K562 (cell line): ENCODE measurements around the gene NT5DC4. TPM values are rescaled to one million over a fixed set of nuclear protein-coding genes. Genes with fewer than 3 reads are reported as not detected.

Experiments
- AFF4 ChIP-seq: sonication (generic); formaldehyde crosslinking; IDR thresholded peaks from 2 replicates; pipeline ENCODE4 v1.8.0; 2023; ENCODE audit warnings: mild to moderate bottlenecking, missing genetic modification reagents
- E4F1 ChIP-seq: fragments of 250-450 bp; sonication (Bioruptor Pico); IDR thresholded peaks from 2 replicates; pipeline ENCODE4 v1.5.0; 2021; ENCODE audit warnings: mild to moderate bottlenecking, borderline replicate concordance
- EGR1 ChIP-seq: fragments of 450-650 bp; conservative IDR thresholded peaks from 2 replicates; pipeline ENCODE4 v1.6.1; 2017; ENCODE audit warnings: mild to moderate bottlenecking
- FOXA3 ChIP-seq, 2 experiments: fragments of 450-650 bp in 1 of 2; sonication (generic) in 1 of 2; formaldehyde crosslinking; IDR thresholded peaks in 1 of 2; conservative IDR thresholded peaks in 1 of 2; 2 replicates each; pipeline versions ENCODE4 v1.4.0 to v1.8.0; 2020 to 2022; ENCODE audit warnings: mild to moderate bottlenecking in 2 of 2, missing genetic modification reagents in 1 of 2
- GABPB2 ChIP-seq: fragments of 250-450 bp; sonication (Bioruptor Pico); conservative IDR thresholded peaks from 2 replicates; pipeline ENCODE4 v1.5.1; 2021; ENCODE audit warnings: mild to moderate bottlenecking
- GATA2 ChIP-seq: sonication (generic); formaldehyde crosslinking; IDR thresholded peaks from 2 replicates; pipeline ENCODE4 v1.4.0; 2020; ENCODE audit warnings: mild to moderate bottlenecking, missing genetic modification reagents
- KDM5B ChIP-seq: fragments of 200-600 bp; sonication (generic); IDR thresholded peaks from 2 replicates; pipeline ENCODE4 v1.6.1; 2012; ENCODE audit warnings: low read depth, mild to moderate bottlenecking, moderate library complexity, low read length, control low read depth, inconsistent platforms; ENCODE audit not compliant: insufficient replicate concordance
- MEIS2 ChIP-seq: fragments of 450-650 bp; IDR thresholded peaks from 2 replicates; pipeline ENCODE4 v1.6.1; 2014; ENCODE audit warnings: mild to moderate bottlenecking; ENCODE audit not compliant: partially characterized antibody
- MNT ChIP-seq, 2 experiments: fragments of 450-650 bp; conservative IDR thresholded peaks; 2 replicates each; pipeline ENCODE4 v1.6.1; 2017; ENCODE audit warnings: mild to moderate bottlenecking in 2 of 2, moderate library complexity in 2 of 2
- NCOR1 ChIP-seq: fragments of 450-650 bp; IDR thresholded peaks from 2 replicates; pipeline ENCODE4 v1.6.1; 2016; ENCODE audit warnings: mild to moderate bottlenecking, moderate library complexity
- POLR2AphosphoS2 ChIP-seq: IDR thresholded peaks from 2 replicates; pipeline ENCODE4 v1.6.1; 2012; ENCODE audit warnings: low read length, improper control_type of control experiment
- SMAD2 ChIP-seq: fragments of 150-350 bp; IDR thresholded peaks from 2 replicates; pipeline ENCODE4 v1.6.1; 2014; ENCODE audit warnings: low read depth, mild to moderate bottlenecking, low read length
- SMARCC2 ChIP-seq: fragments of 450-650 bp; IDR thresholded peaks from 2 replicates; pipeline ENCODE4 v1.6.1; 2017; ENCODE audit warnings: antibody characterized with exemption, moderate library complexity, mild to moderate bottlenecking, low read depth
- TEAD1 ChIP-seq, 2 experiments: fragments of 450-650 bp in 1 of 2; sonication (generic) in 1 of 2; formaldehyde crosslinking; IDR thresholded peaks; 2 replicates each; pipeline versions ENCODE4 v1.4.0 to v1.8.0; 2020 to 2022; ENCODE audit warnings: mild to moderate bottlenecking in 2 of 2, missing genetic modification reagents in 1 of 2
- YBX1 ChIP-seq: fragments of 450-650 bp; IDR thresholded peaks from 2 replicates; pipeline ENCODE4 v1.7.1; 2016; ENCODE audit warnings: mild to moderate bottlenecking
- ZNF445 ChIP-seq: fragments of 250-450 bp; sonication (Bioruptor Pico); IDR thresholded peaks from 2 replicates; pipeline ENCODE4 v1.4.0; 2020; ENCODE audit warnings: low read depth, mild to moderate bottlenecking, moderate library complexity
- polyA plus RNA-seq, 8 experiments: library from polyadenylated mRNA; depleted of rRNA in 4 of 8; stranded (reverse) in 5 of 8; unstranded in 3 of 8; fragments of >200 nt; fragmentation: Nextera tagmentation in 2 of 8; fragmentation: Illumina TruSeq in 1 of 8; extraction: Ambion mirVana in 2 of 8; extraction: Trizol in 1 of 8; gene quantifications; 2 replicates each; pipeline versions ENCODE4 v1.2.1 to v1.2.3, GENCODE V29; 2011 to 2014; ENCODE audit warnings: inconsistent platforms in 1 of 8, missing spikeins in 1 of 8
- total RNA-seq, 7 experiments: library from RNA; depleted of rRNA in 6 of 7; stranded (reverse); fragments of >200 nt in 6 of 7; fragmentation: Illumina TruSeq in 2 of 7; extraction: Trizol in 2 of 7; gene quantifications; 2 replicates each; pipeline versions ENCODE4 v1.2.1 to v1.2.3, GENCODE V29; 2011 to 2021; ENCODE audit warnings: low replicate concordance in 1 of 7
- TF ChIP-seq, protein P1 (sequence below): fragments of 450-650 bp; IDR thresholded peaks from 2 replicates; pipeline ENCODE4 v1.7.0; 2016; ENCODE audit warnings: borderline replicate concordance

The NT5DC4 gene
- total and polyA plus RNA-seq, 9 of the 15 experiments (the other 6 are each of a cell fraction or from before 2014, with no cell fraction given): 0.44 to 6.9 (median 2.5) TPM

DNA sequence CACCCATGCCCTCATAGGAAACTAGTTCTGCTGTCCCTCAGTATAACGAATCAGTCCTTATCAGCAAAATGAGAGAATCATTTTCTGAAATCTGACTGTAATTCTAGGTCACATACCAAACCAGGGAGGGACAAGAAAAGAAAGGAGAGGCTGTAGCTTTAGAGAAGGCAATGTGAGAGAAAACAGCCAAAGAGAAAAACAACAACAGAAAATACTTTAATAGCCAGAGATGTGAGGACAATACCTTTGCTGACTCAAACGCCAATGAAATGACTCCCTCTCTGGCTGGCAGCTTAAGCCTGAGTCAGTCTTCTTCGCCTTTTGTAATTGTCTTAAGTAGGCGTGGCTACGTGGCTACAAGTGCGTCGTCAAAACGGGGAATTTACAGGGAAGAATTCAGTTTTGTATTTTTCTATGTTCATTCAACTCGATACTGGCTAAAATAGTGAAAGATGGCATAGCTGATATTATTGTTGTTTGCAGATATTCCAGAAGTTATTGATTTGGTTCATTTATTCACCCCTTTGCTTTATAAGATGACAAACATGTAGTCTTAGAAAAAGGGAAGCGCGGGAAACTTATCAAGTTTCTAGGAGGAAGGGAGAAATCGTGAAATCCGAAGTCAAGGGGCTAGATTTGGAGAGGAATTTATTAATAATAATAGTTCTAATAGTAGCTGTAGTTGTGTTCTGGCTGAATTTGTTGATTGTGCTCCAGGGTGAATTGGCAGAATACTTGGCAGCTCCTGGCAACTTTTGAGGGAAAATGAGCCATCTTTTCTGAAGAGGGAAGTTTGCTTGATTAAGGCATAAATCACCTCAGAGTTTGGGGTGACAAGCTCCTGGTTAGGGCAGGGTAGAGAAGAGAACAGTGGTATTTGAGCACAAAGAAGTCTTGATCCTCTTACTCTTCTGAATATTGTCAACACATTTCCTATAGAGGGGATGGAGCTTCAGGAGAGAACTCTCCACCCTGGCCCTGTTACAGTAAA lies 63.7 kb downstream of the NT5DC4 start, which contains the start of gene IL1A (continued):
- TF ChIP-seq E4F1 (no peak), ZNF445 (CRISPR knock-in tag) (no peak), FOXA3 (CRISPR knock-in tag; conservative IDR thresholded peaks at IDR 0.05 in 1 of 2, IDR thresholded peaks at IDR 0.05 in 1 of 2) (no peak), MNT (conservative IDR thresholded peaks at IDR 0.05) (0 out of 4 replicates have a peak, but pooled peaks of 1 of the 2 experiments have one; percentile 12), TEAD1 (CRISPR knock-in tag; IDR thresholded peaks at IDR 0.05) (no peak), YBX1 (no peak), POLR2AphosphoS2 (no peak), AFF4 (no peak), GATA2 (CRISPR knock-in tag) (no peak), SMAD2 (no peak), MEIS2 (peak; percentile 84), NCOR1 (no peak), KDM5B (no peak), GABPB2 (CRISPR knock-in tag) (no peak), EGR1 (no peak), SMARCC2 (no peak)
- TF ChIP-seq, protein P1, sequence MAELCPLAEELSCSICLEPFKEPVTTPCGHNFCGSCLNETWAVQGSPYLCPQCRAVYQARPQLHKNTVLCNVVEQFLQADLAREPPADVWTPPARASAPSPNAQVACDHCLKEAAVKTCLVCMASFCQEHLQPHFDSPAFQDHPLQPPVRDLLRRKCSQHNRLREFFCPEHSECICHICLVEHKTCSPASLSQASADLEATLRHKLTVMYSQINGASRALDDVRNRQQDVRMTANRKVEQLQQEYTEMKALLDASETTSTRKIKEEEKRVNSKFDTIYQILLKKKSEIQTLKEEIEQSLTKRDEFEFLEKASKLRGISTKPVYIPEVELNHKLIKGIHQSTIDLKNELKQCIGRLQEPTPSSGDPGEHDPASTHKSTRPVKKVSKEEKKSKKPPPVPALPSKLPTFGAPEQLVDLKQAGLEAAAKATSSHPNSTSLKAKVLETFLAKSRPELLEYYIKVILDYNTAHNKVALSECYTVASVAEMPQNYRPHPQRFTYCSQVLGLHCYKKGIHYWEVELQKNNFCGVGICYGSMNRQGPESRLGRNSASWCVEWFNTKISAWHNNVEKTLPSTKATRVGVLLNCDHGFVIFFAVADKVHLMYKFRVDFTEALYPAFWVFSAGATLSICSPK: no peak
